ENCODE measurements around the gene ANKRD44.
"Not testable (repeated sequence)": the region's sequence is repeated elsewhere in the genome, so short reads cannot be mapped to it uniquely, and the experiment has no call there.

ANKRD44 gene

GRCh38 chr2:197287596-197287932 is 23.0 kb downstream of the ANKRD44 start:
- DNase-seq (ENCODE audit: low spot score): not testable (repeated sequence)

- DNase-seq (ENCODE audit: low spot score): peak; percentile 28
Measured at GRCh38 chr2:197286805-197287595, 23.6 kb downstream of the ANKRD44 start.

DNA sequence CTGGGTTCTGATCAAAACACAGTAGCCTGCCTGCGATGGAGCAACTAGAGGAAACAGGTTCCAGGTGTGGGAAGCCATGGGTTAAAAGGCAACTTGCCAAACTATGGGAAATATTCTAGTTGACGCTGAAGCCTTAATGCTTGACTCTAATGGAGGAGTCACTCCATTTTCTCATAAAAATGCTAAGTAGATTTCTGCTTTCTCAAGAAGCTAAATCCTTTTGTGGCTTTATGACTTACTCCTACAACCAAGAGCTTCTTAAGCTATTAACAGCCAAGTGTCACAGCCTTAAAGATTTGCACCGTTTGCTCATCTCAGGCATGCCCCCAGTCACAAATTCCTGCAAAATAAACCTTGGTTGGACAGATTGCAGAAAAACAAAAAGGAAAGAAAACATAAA is 25.2 kb downstream of the ANKRD44 start:
- DNase-seq (ENCODE audit: low spot score): no peak

DNA sequence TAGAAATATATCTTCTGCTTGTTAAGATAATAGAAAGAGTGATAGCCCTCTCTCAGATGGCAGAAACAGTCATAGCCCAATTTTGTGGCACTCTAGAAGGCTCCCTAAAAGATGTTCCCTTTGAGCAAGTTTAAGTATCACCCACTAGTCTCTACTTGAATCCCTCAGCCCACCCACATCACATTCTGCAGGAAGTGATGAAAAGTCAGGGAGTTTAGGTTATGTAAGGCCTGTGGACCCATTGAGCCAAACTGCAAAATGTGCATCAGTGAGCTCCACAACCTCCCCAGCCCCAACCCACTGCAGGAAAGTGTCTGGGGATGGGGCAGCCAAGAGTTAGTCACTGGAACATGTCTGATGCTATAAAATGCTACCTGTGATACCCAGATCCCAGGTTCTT is 25.6 kb downstream of the ANKRD44 start:
- DNase-seq (ENCODE audit: low spot score): no peak

GRCh38 chr2:197281421-197281820 is 29.2 kb downstream of the ANKRD44 start:
- DNase-seq (ENCODE audit: low spot score): no peak

DNA sequence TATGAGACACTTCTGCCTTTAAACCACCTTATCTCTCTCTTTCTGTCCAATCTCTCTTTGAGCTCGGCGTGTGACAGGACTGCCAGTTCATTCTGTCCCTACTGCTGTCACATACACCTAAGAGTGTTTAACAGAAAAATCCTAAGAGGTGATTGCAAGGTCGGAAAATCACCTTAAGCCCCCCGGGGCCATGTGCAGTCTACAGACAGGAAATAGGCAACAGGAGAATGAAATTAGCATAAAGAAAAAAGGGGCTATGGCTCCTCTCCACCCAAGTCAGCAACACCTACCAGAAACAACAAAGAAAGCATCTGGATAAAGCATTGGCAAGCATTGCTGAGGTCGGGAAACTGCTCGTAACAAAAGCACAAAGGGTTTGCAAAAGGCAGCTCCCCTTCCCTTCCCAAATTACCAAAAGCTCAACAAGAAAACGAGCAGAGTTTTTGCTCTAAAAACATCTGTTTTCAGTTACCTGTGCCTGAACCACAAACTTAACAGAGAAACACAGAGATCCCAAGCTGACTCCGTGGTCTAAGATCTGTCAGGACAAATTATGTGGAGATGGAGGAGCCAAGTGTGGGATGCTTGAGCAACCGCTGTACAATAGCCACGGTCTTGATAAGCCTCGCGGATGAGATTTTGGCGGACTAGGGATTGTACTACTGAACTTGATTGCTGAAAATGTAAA is 30.4 kb downstream of the ANKRD44 start:
- no peak for DNase-seq (ENCODE audit: low spot score)

- no peak for DNase-seq (ENCODE audit: low spot score)
Measured at GRCh38 chr2:197278799-197279763, 31.5 kb downstream of the ANKRD44 start.

- no peak for DNase-seq (ENCODE audit: low spot score)
Measured at GRCh38 chr2:197277794-197278193, 32.8 kb downstream of the ANKRD44 start.

DNA sequence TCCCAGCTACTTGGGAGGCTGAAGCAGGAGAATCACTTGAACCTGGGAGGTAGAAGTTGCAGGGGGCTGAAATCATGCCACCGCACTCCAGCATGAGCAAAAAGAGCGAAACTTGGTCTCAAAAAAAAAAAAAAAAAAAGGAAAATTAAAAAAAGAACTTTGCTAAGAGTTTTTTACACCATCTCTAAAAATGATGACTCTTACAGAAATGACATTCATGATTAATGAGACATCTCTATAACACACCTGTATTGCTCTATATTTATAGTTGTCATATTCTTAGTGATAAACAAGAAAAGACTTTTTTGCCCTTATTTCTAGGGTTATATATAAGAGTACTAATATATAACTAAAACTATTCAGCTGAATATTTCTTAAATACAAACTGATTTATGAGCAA is 34.4 kb downstream of the ANKRD44 start:
- no peak for DNase-seq (ENCODE audit: low spot score)

DNA sequence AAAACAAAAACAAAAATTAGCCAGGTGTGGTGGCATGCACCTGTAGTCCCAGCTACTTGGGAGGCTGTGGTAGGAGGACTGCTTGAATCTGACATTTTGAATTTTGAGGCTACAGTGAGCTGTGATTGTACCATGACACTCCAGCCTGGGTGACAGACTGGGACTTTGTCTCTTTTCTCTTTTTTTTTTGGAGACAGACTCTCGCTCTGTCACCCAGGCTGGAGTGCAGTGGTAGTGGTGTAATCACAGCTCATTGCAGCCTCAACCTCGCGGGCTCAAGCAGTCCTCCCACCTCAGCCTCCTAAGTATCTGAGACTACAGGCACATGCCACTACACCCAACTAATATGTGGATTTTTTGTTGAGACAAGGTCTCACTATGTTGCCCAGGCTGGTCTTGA is 35.6 kb downstream of the ANKRD44 start:
- DNase-seq (ENCODE audit: low spot score): no peak

GRCh38 chr2:197274349-197274748 is 36.2 kb downstream of the ANKRD44 start:
- no peak for DNase-seq (ENCODE audit: low spot score)

DNA sequence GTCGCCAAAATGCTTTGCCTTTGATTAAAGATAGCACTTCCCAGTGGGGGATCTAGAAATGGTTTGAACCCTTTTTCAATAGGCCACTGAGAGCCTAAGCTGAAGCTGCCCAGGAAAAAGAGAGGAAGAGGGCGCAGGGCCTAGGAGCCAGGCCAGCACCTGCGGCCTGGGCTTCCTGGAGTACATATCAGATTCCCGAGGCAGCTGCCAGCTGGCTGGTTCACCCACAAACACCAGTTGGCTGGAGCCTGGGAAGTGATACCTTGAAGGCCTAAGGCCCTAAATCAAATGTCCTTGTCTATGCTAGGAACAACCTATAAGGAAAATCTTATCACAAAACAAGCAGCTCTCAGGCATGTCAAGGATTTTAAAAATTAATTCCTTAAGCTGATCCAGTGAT is 37.1 kb downstream of the ANKRD44 start:
- DNase-seq (ENCODE audit: low spot score): no peak

DNA sequence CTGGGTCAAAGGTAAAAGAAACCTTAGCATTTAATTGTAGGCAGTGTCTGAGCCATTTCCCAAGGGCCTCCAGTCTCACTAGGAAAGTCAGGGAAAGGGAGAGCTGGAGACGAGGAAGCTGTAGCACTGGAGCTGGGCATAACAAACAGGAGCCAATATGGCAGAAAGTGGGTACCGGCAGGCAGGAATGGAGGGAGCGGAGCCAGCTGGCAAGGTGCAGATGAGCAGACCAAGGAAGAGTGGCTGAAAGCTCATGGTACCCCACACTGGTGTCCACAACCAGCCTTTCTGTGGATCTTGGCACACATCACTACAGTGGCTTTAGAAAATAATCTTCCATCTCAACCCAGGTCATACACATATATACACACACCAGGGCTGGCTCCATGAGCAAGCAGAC is 40.0 kb downstream of the ANKRD44 start:
- no peak for DNase-seq (ENCODE audit: low spot score)

- DNase-seq (ENCODE audit: low spot score): no peak
Measured at GRCh38 chr2:197269815-197270214, 40.8 kb downstream of the ANKRD44 start.

DNA sequence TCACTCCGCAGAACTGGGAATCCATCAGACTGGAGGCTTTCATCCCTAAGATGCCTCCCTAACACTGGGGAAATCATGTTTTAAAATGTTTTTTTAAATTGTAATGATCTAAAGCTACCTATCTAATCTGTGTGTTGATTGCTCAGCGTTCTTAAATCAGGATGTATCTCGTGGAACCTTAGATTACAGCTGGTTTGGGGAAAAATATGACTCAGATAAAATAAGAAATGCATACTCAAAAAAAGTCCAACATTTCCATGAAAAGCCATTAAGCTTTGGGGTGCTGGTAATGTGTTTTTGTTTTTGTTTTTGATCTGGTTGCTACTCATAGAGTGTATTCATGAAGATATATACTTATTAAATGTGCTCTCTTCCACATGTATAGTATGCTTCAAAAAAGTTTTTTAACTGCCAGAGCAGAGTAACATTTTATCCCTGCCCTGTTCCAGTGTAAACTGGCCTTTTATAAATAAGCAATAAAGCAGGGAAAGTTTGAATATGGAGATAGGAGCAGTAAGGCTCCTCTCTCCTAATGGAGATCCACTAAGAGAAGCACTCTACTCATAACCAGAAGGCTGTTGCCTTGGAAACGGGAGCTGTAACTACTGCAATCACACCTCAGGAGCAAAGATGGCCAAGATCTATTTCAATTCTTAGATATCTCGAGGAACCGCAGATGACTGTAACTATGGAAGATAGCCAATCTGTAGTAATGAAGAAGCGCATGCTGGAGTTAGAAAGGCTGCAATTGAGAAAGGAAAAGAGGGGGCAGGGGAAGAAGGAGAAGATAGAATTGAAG is 41.6 kb downstream of the ANKRD44 start:
- no peak for DNase-seq (ENCODE audit: low spot score)

DNA sequence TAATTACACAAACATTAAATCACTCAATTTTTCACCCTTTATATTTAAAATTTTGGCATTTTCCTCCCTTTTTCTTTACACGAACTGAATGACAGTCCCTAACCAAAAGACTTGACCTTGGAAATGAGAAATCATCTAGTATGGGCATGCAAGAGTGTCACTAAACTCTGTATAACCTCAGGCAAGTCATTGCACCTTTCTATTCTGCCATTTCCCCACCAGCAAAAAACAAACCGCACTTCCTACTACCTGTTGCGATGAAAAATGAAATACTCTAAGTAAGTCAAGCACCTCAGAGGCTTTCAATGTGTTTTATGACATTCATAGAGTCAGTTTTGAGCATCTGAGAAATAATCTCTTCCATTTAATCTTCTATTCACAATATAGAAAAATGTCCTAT is 44.1 kb downstream of the ANKRD44 start:
- no peak for DNase-seq (ENCODE audit: low spot score)

- no peak for DNase-seq (ENCODE audit: low spot score)
Measured at GRCh38 chr2:197265924-197266323, 44.7 kb downstream of the ANKRD44 start.

DNA sequence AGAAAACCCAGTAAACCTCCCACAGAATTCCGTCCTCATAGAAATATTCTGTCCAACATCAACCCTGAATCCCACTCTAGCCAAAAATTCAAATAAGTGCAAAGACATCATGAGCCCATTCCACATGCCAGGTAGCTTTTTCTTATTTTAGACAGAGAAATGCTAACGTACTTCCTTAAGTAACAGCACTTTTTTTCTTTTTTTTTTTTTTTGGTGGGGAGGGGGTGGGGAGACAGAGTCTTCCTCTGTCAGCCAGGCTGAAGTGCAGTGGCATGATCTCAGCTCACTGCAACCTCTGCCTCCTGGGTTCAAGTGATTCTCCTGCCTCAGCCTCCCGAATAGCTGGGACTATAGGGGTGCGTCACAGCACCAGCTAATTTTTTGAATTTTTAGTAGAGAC is 45.5 kb downstream of the ANKRD44 start:
- no peak for DNase-seq (ENCODE audit: low spot score)

DNA sequence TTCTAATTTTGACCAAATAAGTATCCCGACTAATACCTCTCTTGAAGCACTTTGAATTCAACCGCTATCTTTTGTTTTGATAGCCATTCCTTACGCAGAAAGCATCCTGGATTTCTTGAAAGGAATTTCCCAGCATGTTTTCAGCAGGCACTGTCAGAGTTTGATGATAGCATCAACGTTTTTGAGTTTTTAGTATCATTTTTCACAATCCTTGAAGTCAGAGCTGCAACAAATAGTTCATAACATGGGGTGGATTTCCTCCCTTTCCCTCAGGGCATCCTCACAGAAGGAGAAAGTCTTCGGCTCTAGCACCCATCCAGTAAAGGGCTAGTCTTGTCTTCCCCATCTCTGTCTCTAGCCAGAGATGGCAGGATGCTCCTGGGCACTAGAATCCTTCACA is 46.2 kb downstream of the ANKRD44 start:
- DNase-seq (ENCODE audit: low spot score): no peak

DNA sequence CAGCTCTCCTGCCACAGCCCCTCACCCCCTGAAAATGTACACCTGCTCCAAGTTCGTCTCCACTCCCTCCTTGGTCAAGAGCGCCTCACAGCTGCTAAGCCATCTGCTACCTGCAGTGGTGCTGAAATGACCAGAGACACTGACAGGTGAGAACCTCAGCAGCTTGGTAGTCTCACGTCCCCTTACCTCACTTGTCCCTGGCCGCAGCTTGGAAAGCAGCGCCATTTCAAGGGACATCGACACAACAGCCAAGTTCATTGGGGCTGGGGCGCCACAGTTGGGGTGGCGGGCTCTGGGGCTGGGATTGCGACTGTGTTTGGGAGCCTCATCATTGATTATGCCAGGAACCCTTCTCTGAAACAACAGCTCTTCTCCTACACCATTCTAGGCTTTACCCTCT is 47.5 kb downstream of the ANKRD44 start:
- DNase-seq (ENCODE audit: low spot score): no peak

- no peak for DNase-seq (ENCODE audit: low spot score)
Measured at GRCh38 chr2:197261808-197262226, 48.8 kb downstream of the ANKRD44 start.

DNA sequence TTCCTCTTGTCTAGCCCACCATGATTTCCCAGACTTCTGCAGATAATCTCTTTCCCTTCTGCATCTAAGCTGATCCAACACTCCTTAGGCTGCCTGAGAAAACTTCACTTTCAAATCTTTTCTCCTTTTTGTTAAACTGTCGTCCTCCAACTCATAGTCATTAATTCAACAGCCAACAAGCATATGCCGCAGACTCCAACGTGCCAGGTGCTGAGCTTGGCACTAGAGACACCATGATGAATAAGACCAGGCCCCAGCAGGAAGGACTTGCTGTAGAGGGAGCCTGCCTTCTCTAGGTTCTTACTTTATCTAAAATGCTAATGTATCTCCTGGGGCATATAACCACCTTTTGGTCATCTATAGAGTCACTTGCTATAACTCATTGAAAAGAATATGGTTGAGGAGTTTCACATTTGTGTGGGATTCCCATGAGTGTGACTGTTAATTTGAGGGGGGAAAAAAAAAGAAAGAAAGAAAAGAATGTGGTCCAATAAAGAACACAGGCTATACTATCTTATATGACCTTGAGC is 51.0 kb downstream of the ANKRD44 start:
- DNase-seq (ENCODE audit: low spot score): no peak
